Astrocyte of the cerebellum (primary cell): Measurements from ENCODE around the gene NHERF2.
A peak's percentile ranks its signal among the peaks of the same experiment; 100 is the strongest.

Experiments
- DNase-seq: peaks from one replicate; pipeline ENCODE4 v3.0.0-alpha.2; 2011; ENCODE audit warnings: low read depth
- H3K4me3 ChIP-seq: 2 replicates; pipeline ENCODE4 v1.5.1; 2011; ENCODE audit warnings: mild to moderate bottlenecking, low read depth, low read length, moderate library complexity
- in situ Hi-C: cut with HindIII; loops from 2 replicates; pipeline ENCODE4 v1.10.0; 2017; ENCODE audit warnings: low sequenced_read_pairs
- TF ChIP-seq, protein P1 (sequence below): IDR thresholded peaks from 2 replicates; pipeline ENCODE4 v1.5.1; 2012; ENCODE audit warnings: low read length, low read depth, moderate library complexity, mild to moderate bottlenecking; ENCODE audit errors: missing control alignments

Gene NHERF2

GRCh38 chr16:2026461-2027023 is at the start of gene NHERF2:
Gene NHERF2, plus strand, starts transcription at chr16:2026902. Its CDS starts 104 bp downstream, at chr16:2027006.
- no peak for DNase-seq
- in situ Hi-C loops, result no loop called here
- H3K4me3 ChIP-seq, result peak within 1 kb of the TSS; percentile 50
- TF ChIP-seq, protein P1, sequence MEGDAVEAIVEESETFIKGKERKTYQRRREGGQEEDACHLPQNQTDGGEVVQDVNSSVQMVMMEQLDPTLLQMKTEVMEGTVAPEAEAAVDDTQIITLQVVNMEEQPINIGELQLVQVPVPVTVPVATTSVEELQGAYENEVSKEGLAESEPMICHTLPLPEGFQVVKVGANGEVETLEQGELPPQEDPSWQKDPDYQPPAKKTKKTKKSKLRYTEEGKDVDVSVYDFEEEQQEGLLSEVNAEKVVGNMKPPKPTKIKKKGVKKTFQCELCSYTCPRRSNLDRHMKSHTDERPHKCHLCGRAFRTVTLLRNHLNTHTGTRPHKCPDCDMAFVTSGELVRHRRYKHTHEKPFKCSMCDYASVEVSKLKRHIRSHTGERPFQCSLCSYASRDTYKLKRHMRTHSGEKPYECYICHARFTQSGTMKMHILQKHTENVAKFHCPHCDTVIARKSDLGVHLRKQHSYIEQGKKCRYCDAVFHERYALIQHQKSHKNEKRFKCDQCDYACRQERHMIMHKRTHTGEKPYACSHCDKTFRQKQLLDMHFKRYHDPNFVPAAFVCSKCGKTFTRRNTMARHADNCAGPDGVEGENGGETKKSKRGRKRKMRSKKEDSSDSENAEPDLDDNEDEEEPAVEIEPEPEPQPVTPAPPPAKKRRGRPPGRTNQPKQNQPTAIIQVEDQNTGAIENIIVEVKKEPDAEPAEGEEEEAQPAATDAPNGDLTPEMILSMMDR, result no peak

- TF ChIP-seq, protein P1, result no peak
- DNase-seq, result no peak
- no peak overlapping the region for H3K4me3 ChIP-seq
- in situ Hi-C loops, result no loop called here
Measured at GRCh38 chr16:1976951-1977874, 49.5 kb upstream of the NHERF2 start.

- no peak overlapping the region for H3K4me3 ChIP-seq
- in situ Hi-C loops, result no loop called here
- no peak for DNase-seq
- TF ChIP-seq, protein P1, result no peak
Measured at GRCh38 chr16:1977875-1978268, 48.8 kb upstream of the NHERF2 start.

GRCh38 chr16:1978476-1979120 is 48.1 kb upstream of the NHERF2 start:
- in situ Hi-C loops, result no loop called here
- no peak overlapping the region for H3K4me3 ChIP-seq
- TF ChIP-seq, protein P1, result no peak
- DNase-seq, result no peak

GRCh38 chr16:1979271-1980029 is 47.3 kb upstream of the NHERF2 start:
- DNase-seq, result no peak
- no peak overlapping the region for H3K4me3 ChIP-seq
- TF ChIP-seq, protein P1, result no peak
- in situ Hi-C loops, result loop anchor here (5.0 kb wide), 1 partner anchor 58 kb away; no protein-coding TSS in a partner anchor

GRCh38 chr16:1980030-1980769 is 46.5 kb upstream of the NHERF2 start:
- DNase-seq, result no peak
- no peak overlapping the region for H3K4me3 ChIP-seq
- in situ Hi-C loops, result loop anchor here (5.0 kb wide), 1 partner anchor 57 kb away; no protein-coding TSS in a partner anchor
- TF ChIP-seq, protein P1, result no peak
